Tibial nerve (tissue), 3 donors: Measurements from ENCODE around the gene UQCRFS1.

Experiments used
- POLR2A ChIP-seq, 2 donors: fragments of 450-650 bp; IDR thresholded peaks; one replicate each; pipeline ENCODE4 v1.6.1; 2017; ENCODE audit warnings: antibody characterized with exemption in 2 of 2, mild to moderate bottlenecking in 2 of 2, moderate library complexity in 2 of 2
- TF ChIP-seq, protein P1 (sequence below), 5 experiments: fragments of 200-600 bp in 3 of 5; fragments of 450-650 bp in 2 of 5; sonication (generic) in 3 of 5; IDR thresholded peaks; one replicate each; pipeline ENCODE4 v1.5.1; 2016 to 2019; ENCODE audit warnings: antibody characterized with exemption in 5 of 5, mild to moderate bottlenecking in 3 of 5, moderate library complexity in 2 of 5

DNA sequence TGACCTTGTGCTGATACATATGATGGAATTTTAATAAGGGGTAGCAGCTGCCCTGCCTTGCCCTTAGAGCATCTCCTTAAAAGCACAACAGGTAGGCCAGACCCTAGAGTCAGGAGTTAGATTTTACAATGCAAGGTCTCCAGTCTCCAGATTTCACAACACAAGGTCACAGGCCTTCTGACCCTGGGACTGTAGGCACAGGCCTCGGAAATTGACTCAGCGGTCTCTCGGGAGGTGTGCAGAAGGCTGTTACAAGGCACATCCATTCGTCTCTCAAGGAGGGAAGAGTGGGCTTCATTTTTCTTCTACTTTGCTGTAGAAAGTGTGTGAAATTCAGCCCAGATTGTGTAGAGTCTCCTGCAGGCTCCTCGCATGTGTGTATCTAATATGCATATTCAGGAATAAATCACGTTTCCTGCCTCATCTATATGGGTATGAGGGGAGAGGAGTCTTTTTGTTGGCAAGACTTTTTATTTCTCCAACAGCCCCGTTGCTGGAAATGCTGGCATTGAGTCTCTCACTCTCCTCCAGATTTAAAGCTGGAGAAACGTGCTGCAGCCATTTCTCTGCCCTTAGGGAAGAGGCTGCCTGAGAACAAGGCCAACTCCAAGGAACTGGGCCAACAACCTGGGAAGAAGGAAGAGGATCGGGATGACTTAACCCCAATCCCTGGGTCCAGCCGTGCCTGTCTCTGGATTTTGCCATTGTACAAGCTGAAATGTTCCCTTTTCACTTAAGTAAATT is 24.5 kb downstream of the UQCRFS1 start:
- TF ChIP-seq, protein P1, sequence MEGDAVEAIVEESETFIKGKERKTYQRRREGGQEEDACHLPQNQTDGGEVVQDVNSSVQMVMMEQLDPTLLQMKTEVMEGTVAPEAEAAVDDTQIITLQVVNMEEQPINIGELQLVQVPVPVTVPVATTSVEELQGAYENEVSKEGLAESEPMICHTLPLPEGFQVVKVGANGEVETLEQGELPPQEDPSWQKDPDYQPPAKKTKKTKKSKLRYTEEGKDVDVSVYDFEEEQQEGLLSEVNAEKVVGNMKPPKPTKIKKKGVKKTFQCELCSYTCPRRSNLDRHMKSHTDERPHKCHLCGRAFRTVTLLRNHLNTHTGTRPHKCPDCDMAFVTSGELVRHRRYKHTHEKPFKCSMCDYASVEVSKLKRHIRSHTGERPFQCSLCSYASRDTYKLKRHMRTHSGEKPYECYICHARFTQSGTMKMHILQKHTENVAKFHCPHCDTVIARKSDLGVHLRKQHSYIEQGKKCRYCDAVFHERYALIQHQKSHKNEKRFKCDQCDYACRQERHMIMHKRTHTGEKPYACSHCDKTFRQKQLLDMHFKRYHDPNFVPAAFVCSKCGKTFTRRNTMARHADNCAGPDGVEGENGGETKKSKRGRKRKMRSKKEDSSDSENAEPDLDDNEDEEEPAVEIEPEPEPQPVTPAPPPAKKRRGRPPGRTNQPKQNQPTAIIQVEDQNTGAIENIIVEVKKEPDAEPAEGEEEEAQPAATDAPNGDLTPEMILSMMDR (IDR thresholded peaks at IDR 0.05) = no peak
- TF ChIP-seq POLR2A (IDR thresholded peaks at IDR 0.05) = no peak
